ENCODE measurements around the gene TNMD. TPM values are rescaled to one million over a fixed set of nuclear protein-coding genes. Genes with fewer than 3 reads are reported as not detected.

Gene TNMD
- total RNA-seq, 1 experiment from 2014 or later = not detected

GRCh38 chrX:100635989-100636320, 51.2 kb downstream of the TNMD start:
- Histone ChIP-seq H3K36me3 (ENCODE audit: control insufficient read depth, insufficient read depth, low read length) (no peaks in the 10 kb centered on the region), H3K9me3 (ENCODE audit: control insufficient read depth, insufficient read depth, low read depth, low read length) (no peaks in the 10 kb centered on the region), H3K27me3 (ENCODE audit: control insufficient read depth, insufficient read depth, low read length) (no peaks in the 10 kb centered on the region), H3K27ac (ENCODE audit: low read length) (peak overlapping the region; percentile 64; the same call in 1 of the 2 replicates), H3K4me1 (ENCODE audit: control insufficient read depth, insufficient read depth, low read length) (peaks cover 4% of the 10 kb centered on the region; the same call in 1 of the 2 replicates), H3K4me3 (ENCODE audit: low read depth in 2 of 2, low read length in 2 of 2) (peak overlapping the region; percentile 64 to 77)
- ATAC-seq (peak; percentile 46), DNase-seq (ENCODE audit: low read depth, low spot score) (no peak)
- TF ChIP-seq TCF7L2 (IDR thresholded peaks at IDR 0.05; ENCODE audit: low read depth, low read length) (no peak), CTCF (IDR thresholded peaks at IDR 0.05) (no peak), SIN3A (IDR thresholded peaks at IDR 0.05; ENCODE audit: borderline replicate concordance, insufficient read depth, low read depth, low read length) (no peak), POLR2AphosphoS5 (IDR thresholded peaks at IDR 0.05; ENCODE audit: low read depth, low read length) (no peak)
- TF ChIP-seq, protein P1, sequence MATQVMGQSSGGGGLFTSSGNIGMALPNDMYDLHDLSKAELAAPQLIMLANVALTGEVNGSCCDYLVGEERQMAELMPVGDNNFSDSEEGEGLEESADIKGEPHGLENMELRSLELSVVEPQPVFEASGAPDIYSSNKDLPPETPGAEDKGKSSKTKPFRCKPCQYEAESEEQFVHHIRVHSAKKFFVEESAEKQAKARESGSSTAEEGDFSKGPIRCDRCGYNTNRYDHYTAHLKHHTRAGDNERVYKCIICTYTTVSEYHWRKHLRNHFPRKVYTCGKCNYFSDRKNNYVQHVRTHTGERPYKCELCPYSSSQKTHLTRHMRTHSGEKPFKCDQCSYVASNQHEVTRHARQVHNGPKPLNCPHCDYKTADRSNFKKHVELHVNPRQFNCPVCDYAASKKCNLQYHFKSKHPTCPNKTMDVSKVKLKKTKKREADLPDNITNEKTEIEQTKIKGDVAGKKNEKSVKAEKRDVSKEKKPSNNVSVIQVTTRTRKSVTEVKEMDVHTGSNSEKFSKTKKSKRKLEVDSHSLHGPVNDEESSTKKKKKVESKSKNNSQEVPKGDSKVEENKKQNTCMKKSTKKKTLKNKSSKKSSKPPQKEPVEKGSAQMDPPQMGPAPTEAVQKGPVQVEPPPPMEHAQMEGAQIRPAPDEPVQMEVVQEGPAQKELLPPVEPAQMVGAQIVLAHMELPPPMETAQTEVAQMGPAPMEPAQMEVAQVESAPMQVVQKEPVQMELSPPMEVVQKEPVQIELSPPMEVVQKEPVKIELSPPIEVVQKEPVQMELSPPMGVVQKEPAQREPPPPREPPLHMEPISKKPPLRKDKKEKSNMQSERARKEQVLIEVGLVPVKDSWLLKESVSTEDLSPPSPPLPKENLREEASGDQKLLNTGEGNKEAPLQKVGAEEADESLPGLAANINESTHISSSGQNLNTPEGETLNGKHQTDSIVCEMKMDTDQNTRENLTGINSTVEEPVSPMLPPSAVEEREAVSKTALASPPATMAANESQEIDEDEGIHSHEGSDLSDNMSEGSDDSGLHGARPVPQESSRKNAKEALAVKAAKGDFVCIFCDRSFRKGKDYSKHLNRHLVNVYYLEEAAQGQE (IDR thresholded peaks at IDR 0.05; ENCODE audit: insufficient read depth in 1 of 2, low read depth in 2 of 2, low read length in 1 of 2) = no peak
- no TSS peak for BruUV-seq (replicated peaks)
- POLR2A ChIA-PET = no interaction called here
- intact Hi-C loops (cut with micrococcal nuclease; ENCODE audit: unreplicated experiment) = loop anchor here (1.0 kb wide), 1 partner anchor 124 kb away; no protein-coding TSS in a partner anchor
- in situ Hi-C loops (cut with HindIII; ENCODE audit: low pct_unique_long_range_greater_than_20kb, low sequenced_read_pairs) = no loop called here
- CTCF ChIA-PET = no interaction called here

DNA sequence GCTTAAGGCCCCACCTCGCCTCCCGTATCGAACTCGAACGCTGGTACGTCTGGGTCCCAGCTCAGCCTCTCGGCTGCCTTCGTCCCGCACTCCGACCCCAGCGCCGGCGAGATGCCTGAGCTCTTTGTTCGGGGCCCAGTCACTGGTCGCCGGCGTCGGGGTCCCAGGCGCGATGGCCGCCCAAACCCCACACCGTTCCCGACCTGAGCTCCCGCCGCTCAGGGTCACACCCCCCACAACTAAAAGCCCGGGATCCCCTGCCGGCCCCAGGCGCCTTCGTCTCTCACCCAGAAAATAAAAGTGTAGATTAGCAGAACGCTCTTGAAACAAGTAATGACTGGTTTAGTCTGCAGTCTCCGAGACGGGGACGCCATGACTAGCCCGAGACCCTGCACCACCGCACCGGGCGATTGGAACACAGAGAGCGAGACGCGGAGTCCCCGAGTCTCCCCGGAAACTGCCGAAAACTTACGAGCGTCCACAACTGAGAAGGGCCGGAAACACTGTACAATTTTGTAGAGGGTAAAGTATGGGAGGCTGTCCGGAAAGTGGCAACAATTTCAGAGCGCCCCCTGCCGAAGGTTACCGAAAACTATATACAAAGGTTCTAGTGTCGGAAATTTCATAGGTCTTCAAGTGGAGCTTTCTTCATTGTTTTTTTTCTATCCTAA, 51.7 kb downstream of the TNMD start, which contains the start of gene TSPAN6:
Gene TSPAN6 (minus strand): TSS at position 486 of the 671 bp plus-strand sequence. CDS start 112 bp downstream, at position 374.
- DNase-seq (ENCODE audit: low read depth, low spot score) (peak; percentile 73), ATAC-seq (peak; percentile 100)
- intact Hi-C loops (cut with micrococcal nuclease; ENCODE audit: unreplicated experiment) = loop anchor here (1.0 kb wide), 1 partner anchor 124 kb away; no protein-coding TSS in a partner anchor
- no TSS peak for BruUV-seq (replicated peaks)
- ChIA-PET POLR2A (no interaction called here), CTCF (interaction anchor here (0.6 to 1.0 kb wide), 3 partner anchors 22 to 129 kb away, joined by 4 to 8 read pairs (median 4); no protein-coding TSS in a partner anchor)
- Histone ChIP-seq H3K27ac (ENCODE audit: low read length) (peak within 1 kb of the TSS; percentile 64), H3K4me3 (ENCODE audit: low read depth in 2 of 2, low read length in 2 of 2) (peak within 1 kb of the TSS; percentile 64 to 77), H3K9me3 (ENCODE audit: control insufficient read depth, insufficient read depth, low read depth, low read length) (no peaks in the 10 kb centered on the region), H3K36me3 (ENCODE audit: control insufficient read depth, insufficient read depth, low read length) (no peaks in the 10 kb centered on the region), H3K27me3 (ENCODE audit: control insufficient read depth, insufficient read depth, low read length) (no peaks in the 10 kb centered on the region), H3K4me1 (ENCODE audit: control insufficient read depth, insufficient read depth, low read length) (peaks cover 4% of the 10 kb centered on the region; the same call in 1 of the 2 replicates)
- in situ Hi-C loops (cut with HindIII; ENCODE audit: low pct_unique_long_range_greater_than_20kb, low sequenced_read_pairs) = no loop called here
- peak; percentile 84 for TF ChIP-seq CTCF (IDR thresholded peaks at IDR 0.05)
- TF ChIP-seq, protein P1 (IDR thresholded peaks at IDR 0.05; ENCODE audit: insufficient read depth in 1 of 2, low read depth in 2 of 2, low read length in 1 of 2) = no peak
- TF ChIP-seq SIN3A (IDR thresholded peaks at IDR 0.05; ENCODE audit: borderline replicate concordance, insufficient read depth, low read depth, low read length) = no peak
